Lower lobe of right lung (tissue), 2 donors: ENCODE data around the gene ANKRD33B. TPM values are rescaled to one million over a fixed set of nuclear protein-coding genes. Genes with fewer than 3 reads are reported as not detected.

Experiments used
- ATAC-seq, 2 donors: fragments of 200-7000 bp; cut with Tn5 transposase; one replicate each; pipeline ENCODE4 v1.9.1; 2020 to 2022; ENCODE audit warnings: mild to moderate bottlenecking in 2 of 2, moderate library complexity in 2 of 2
- DNase-seq: peaks from one replicate; pipeline ENCODE4 v3.0.0-alpha.2; 2020
- H3K27ac ChIP-seq: fragments of 200-600 bp; one replicate; pipeline ENCODE4 v1.8.0; 2022
- H3K27me3 ChIP-seq: fragments of 200-600 bp; one replicate; pipeline ENCODE4 v1.8.0; 2022; ENCODE audit warnings: low read depth
- H3K36me3 ChIP-seq: fragments of 200-600 bp; one replicate; pipeline ENCODE4 v1.8.0; 2022; ENCODE audit warnings: mild to moderate bottlenecking
- H3K4me1 ChIP-seq: fragments of 200-600 bp; one replicate; pipeline ENCODE4 v1.8.0; 2022
- H3K4me3 ChIP-seq: fragments of 200-600 bp; one replicate; pipeline ENCODE4 v1.8.0; 2022; ENCODE audit warnings: mild to moderate bottlenecking
- H3K9me3 ChIP-seq: fragments of 200-600 bp; one replicate; pipeline ENCODE4 v1.8.0; 2022
- CTCF ChIP-seq: fragments of 200-600 bp; IDR thresholded peaks from one replicate; pipeline ENCODE4 v1.8.0; 2022; ENCODE audit warnings: antibody characterized with exemption, mild to moderate bottlenecking
- intact Hi-C: fragments of 100-400 bp; cut with DNase I; formaldehyde crosslinking; loops from one replicate; pipeline ENCODE4 v1.11.0; 2022
- total RNA-seq: library from RNA; stranded (reverse); fragmentation: NEBNext Ultra II Directional; extraction: Animal tissue kit (Norgen Biotek cat#: 25700); gene quantifications from one replicate; pipeline ENCODE4 v1.2.1, GENCODE V29; 2021
- donor health status: DM: no; HTN: yes; CAD: no; lungs with severe emphysema.

Gene ANKRD33B
- total RNA-seq, 1 donor from 2014 or later: 5.8 TPM

- intact Hi-C loops: no loop called here
- Histone ChIP-seq H3K27me3 (no peaks in the 10 kb centered on the region), H3K4me3 (no peak overlapping the region), H3K4me1 (peaks cover 13% of the 10 kb centered on the region), H3K27ac (no peak overlapping the region), H3K9me3 (no peaks in the 10 kb centered on the region), H3K36me3 (no peaks in the 10 kb centered on the region)
- ATAC-seq (no peak), DNase-seq (no peak)
- TF ChIP-seq CTCF: no peak
Measured at GRCh38 chr5:10580531-10581423, 16.9 kb downstream of the ANKRD33B start.

- no peak for TF ChIP-seq CTCF
- ATAC-seq: no peak
Measured at GRCh38 chr5:10581424-10581748, 17.5 kb downstream of the ANKRD33B start.

GRCh38 chr5:10581867-10582511 is 18.1 kb downstream of the ANKRD33B start:
- no peaks in the 10 kb centered on the region for H3K36me3 ChIP-seq
- no peak for DNase-seq
- no peak for ATAC-seq
- no peak overlapping the region for H3K4me3 ChIP-seq
- H3K27me3 ChIP-seq: no peaks in the 10 kb centered on the region
- no peak for TF ChIP-seq CTCF
- peaks cover 13% of the 10 kb centered on the region for H3K4me1 ChIP-seq
- no peak overlapping the region for H3K27ac ChIP-seq
- H3K9me3 ChIP-seq: no peaks in the 10 kb centered on the region
- intact Hi-C loops: no loop called here

More at GRCh38 chr5:10581424-10581748, 17.5 kb downstream of the ANKRD33B start:
- H3K27ac ChIP-seq: no peak overlapping the region
- intact Hi-C loops: no loop called here
- DNase-seq: no peak
- H3K9me3 ChIP-seq: no peaks in the 10 kb centered on the region
- peaks cover 13% of the 10 kb centered on the region for H3K4me1 ChIP-seq
- H3K27me3 ChIP-seq: no peaks in the 10 kb centered on the region
- H3K4me3 ChIP-seq: no peak overlapping the region
- H3K36me3 ChIP-seq: no peaks in the 10 kb centered on the region

GRCh38 chr5:10582512-10582897 is 18.6 kb downstream of the ANKRD33B start:
- intact Hi-C loops: no loop called here
- H3K27ac ChIP-seq: no peak overlapping the region

More at GRCh38 chr5:10582512-10582897, 18.6 kb downstream of the ANKRD33B start:
- Histone ChIP-seq H3K36me3 (no peaks in the 10 kb centered on the region), H3K4me3 (no peak overlapping the region), H3K9me3 (no peaks in the 10 kb centered on the region), H3K27me3 (no peaks in the 10 kb centered on the region), H3K4me1 (peaks cover 10% of the 10 kb centered on the region)
- no peak for ATAC-seq
- no peak for TF ChIP-seq CTCF
- no peak for DNase-seq
